ENCODE results near the gene MCC.

Gene MCC

GRCh38 chr5:113003763-113004162, 484.5 kb downstream of the MCC start:
- no peak for DNase-seq

GRCh38 chr5:113002423-113002822, 485.8 kb downstream of the MCC start:
- no peak for DNase-seq

DNA sequence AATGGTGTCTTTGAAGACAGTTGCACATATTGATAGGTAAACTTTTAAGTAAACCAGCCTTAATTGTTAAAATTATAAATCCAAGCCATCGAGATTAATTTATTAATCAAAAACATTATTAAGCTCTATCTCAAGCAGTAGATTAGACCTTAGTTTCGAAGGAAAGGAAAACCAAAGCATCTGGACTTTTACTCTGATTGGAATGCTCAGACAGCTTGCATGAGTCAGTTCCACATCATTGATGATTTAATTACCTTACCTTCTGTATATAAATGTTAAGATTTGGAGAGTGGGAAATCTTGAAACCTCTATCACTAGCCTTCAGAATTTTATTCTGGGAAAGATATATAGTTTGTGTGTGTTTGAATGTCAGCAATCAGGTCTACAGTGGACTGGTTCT, 487.8 kb downstream of the MCC start:
- no peak for DNase-seq

DNA sequence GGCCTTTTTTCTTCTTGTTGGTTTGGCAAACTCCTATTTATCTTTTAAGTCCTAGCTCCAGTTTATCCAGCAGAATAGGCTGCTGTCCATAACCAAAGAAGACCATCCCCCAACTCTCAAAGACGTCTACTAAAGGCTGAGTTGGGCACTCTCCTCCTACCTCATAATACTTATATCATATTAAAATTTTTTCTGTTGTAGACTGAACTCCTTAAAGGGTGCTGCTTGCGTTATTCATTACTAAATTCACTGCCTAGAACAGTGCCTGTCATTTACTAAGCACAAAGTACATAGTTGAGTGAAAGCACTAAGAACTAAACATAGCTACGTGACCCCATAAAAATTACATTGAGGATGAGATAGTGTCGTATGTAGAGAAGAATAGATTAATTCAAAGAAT, 490.0 kb downstream of the MCC start:
- DNase-seq: no peak

DNA sequence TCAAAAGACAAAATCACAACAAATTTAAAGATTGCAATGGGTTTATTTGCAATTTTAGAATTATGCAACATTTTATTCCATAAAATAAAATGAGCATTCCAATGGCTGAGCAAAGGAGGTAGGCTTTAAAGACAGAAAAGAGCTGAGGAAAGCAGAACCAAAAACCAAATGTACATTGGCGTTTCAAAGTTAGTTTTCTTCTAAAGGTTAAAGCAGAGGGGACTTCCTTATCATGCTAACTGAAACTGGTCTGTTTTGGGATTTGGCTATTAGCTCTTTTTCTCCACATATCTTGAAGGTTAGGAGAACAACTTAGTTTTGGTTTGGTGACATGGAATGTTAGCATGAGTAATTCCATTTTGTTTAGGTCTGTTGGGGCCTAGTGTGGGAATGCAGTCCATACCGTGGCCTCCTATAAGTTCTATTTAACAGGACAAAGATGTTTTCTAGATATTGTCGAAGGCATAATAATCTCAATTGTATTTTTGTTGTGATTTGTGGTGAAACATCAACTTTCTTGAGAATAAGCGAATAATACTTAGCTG, 491.4 kb downstream of the MCC start:
- no peak for DNase-seq

DNA sequence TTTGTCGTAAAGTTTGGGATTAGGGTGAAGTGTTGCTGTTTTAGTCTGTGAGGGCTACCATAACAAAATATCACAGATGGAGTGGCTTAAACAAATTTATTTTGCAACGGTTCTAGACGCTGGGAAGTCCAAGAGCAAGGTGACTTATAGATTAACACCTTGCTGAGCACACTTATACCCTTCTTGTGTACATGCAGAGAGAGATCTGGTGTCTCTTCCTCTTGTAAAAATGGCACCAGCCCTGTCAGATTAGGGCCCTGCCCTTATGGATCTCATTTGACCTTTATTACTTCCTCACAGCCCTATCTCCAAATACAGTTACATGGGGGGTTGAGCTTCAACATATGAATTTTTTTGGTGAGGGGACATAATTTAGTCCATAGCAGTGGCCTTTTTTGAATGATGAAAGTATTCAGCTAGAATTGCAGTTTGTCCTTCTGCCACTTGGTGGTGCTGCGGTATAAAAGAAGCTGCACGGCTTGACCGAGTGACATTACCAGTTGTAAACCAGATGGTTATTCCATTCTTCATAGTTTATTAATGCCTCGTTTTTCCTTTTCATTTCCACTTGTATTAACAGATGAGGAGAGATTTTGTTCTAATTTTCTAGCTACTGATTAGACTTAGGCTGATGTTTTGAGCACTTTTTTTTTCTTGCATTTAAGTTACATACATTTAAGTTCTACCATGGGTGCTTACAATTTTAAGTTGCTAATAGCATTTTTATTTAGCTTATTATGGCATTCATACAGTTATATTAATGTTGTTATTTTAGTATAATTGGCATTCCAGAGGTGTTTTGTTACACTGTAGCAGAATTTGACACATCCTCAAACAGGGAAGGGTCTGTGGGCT, 492.3 kb downstream of the MCC start:
- peak; percentile 75 for DNase-seq

- DNase-seq: no peak
Observed at GRCh38 chr5:112986224-112986623, 502.0 kb downstream of the MCC start.

GRCh38 chr5:112983363-112983762, 504.9 kb downstream of the MCC start:
- DNase-seq: no peak

DNA sequence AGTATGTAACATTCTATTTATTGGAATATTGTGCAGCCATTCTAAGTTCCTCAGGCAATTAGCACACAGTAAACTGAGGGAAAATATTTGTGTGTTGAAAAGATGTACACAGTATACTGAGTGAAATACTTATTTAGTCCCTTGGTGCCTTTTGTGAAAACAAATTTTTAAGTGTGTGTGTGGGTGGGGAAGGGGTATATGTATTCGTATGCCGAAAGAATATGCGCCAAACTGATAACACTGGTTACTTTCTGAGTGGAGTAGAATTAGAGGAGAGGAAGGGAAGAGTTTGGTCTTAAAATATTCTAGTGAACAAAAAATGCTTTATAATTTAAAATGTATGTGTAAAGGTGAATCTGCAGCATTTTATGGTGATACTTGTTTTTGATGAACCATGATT, 508.5 kb downstream of the MCC start:
- DNase-seq: no peak

GRCh38 chr5:112978836-112979235, 509.4 kb downstream of the MCC start:
- no peak for DNase-seq

DNA sequence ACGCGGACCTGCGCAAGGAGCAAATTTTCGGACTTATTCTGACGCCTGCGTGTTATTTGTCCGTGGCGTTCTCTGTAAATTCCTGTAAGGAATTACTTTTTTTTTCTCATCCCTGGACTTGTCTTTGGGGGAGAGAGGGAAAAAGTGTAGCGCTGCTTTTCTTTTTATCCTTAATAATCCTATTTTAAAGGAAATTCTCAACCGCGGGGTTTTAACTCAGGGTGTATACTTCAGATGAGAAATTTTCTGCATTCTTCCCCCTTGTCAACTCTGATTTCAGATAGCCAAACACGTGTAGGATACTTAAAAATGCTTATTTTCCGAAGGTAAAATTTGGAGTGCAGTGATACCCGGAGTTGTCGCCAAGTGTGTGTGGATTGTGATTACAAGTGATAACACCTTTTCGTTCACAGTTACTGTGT, 510.8 kb downstream of the MCC start:
- DNase-seq: peak; percentile 18

DNA sequence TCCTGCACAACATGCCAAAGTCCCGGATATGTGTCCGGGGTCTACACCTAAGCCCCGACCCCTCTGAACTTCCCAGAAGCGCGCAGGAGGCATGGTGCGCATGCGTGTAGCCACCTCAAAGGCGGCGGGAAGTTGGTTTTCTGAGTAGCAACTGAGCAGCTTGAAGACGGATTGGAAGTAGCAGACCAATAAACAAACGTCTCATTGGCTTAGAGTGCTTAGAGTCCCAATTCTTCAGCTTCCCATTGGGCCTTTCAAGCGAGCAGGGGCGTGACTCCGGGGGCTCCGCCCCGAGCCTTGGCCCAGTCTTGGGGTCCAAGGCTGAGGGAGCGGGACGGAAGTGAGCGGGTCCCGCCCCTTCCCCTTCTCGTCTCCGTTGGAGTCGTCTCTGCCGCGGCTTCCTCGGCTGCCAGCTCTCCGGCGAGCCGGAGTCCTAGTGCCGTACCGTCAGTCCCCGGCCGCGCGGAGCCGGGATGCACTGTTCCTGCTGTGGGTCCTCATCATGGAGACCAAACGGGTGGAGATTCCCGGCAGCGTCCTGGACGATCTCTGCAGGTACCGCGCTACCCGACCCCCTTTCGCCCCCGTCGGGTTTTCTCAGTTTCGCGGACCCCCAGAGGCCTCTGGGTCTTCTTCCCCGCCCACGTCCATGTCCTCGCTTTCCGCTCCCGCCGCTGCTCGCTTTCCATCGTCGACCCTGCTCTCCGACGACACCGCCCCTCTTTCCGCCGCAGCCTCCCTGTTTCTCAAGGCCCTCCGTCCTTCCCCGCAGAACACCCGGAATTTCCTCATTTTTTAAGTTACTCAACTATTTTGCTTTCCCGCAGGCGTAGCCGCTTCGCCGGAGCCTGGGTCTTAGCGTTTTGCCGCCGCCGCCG, 511.6 kb downstream of the MCC start, which contains the start of gene DCP2:
Gene DCP2 (plus strand): TSS at position 367 of the 878 bp plus-strand sequence. CDS start 136 bp downstream, at position 503.
- peak; percentile 99 for DNase-seq

DNA sequence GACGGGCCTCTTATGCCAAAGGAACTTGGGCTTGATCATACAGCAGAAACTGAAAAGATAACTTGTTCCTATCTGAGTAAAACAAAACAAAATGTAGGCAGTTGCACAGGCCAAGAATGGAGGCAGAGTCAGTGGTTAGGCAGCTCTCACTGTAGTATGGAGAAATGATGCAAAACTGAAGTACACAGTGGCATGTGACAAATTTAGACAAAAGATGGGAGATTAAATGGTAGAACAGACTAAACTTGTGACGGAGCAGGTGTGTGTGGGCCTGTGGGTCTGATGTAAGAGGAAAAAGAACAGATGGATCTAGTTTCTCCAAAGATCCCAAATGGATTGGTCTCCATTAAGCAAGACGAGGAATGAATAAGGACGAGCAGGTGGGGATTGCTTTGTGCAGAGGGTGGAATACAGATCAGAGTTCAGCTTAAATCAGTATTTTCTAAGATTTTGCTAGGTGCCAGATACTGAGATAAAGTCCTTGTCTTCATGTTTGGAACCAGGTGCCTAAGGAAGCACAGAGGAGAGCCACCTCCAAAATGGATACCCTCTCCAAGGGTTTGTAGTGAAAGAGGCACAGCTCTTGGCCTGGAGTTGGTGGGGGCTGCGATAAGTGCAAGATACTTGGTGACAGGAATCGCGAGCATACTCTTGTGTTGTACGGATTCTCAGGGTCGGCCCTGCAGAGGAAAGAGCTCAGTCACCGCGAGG, 512.4 kb downstream of the MCC start:
- no peak for DNase-seq

DNA sequence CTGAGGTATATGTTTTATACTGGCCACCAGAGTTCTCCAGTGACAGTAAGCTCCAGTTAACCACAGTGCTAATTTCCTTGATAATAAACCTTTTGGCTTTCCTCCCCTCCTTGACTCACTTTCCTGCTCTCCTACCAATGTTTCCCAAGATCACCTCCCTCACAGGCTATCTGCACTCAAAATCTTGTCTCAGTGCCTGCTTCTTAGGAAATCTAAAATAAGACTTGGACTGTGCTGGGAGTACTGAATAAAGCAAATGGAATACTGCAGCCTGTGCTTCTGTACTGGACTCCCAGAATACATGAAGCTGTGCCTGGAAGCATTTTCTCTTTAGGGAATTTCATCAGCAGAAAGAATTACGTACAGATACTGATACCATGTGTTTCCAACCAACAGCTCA, 513.4 kb downstream of the MCC start:
- DNase-seq: no peak

- no peak for DNase-seq
Observed at GRCh38 chr5:112973904-112974303, 514.3 kb downstream of the MCC start.

GRCh38 chr5:112973036-112973435, 515.2 kb downstream of the MCC start:
- DNase-seq: no peak

All from RPMI8226 (cell line).